NCI-H2081 treated with DMSO at 0.1 percent for 48 hours (cell line): ENCODE results near the gene KCNE4.

Experiments used
- DNase-seq: peaks from one replicate; lab custom pipeline; 2025; lab: John Stamatoyannopoulos, UW

KCNE4 gene

GRCh38 chr2:223041527-223042109, 10.4 kb upstream of the KCNE4 start:
- no peak for DNase-seq

GRCh38 chr2:223042284-223042683, 9.7 kb upstream of the KCNE4 start:
- DNase-seq, result no peak

- no peak for DNase-seq
Measured at GRCh38 chr2:223042704-223043118, 9.3 kb upstream of the KCNE4 start.

GRCh38 chr2:223043164-223043941, 8.6 kb upstream of the KCNE4 start:
- no peak for DNase-seq

GRCh38 chr2:223044092-223044836, 7.7 kb upstream of the KCNE4 start:
- DNase-seq, result no peak

GRCh38 chr2:223044916-223045700, 6.9 kb upstream of the KCNE4 start:
- DNase-seq, result no peak

GRCh38 chr2:223046470-223047040, 5.4 kb upstream of the KCNE4 start:
- DNase-seq, result no peak

GRCh38 chr2:223047260-223047761, 4.7 kb upstream of the KCNE4 start:
- no peak for DNase-seq

- no peak for DNase-seq
Measured at GRCh38 chr2:223048519-223048918, 3.5 kb upstream of the KCNE4 start.

GRCh38 chr2:223049356-223049755, 2.6 kb upstream of the KCNE4 start:
- no peak for DNase-seq

GRCh38 chr2:223050188-223050587, 1.8 kb upstream of the KCNE4 start:
- no peak for DNase-seq

- DNase-seq, result no peak
Measured at GRCh38 chr2:223050900-223051504, 988 bp upstream of the KCNE4 start.

GRCh38 chr2:223052548-223053483, 826 bp downstream of the KCNE4 start:
- no peak for DNase-seq

- no peak for DNase-seq
Measured at GRCh38 chr2:223053484-223054192, 1.6 kb downstream of the KCNE4 start.

- no peak for DNase-seq
Measured at GRCh38 chr2:223054193-223054781, 2.3 kb downstream of the KCNE4 start.

- DNase-seq, result no peak
Measured at GRCh38 chr2:223055140-223055539, 3.1 kb downstream of the KCNE4 start.

GRCh38 chr2:223055836-223056235, 3.8 kb downstream of the KCNE4 start:
- no peak for DNase-seq

- DNase-seq, result no peak
Measured at GRCh38 chr2:223056701-223057418, 4.9 kb downstream of the KCNE4 start.
